Natural killer cell treated with Interleukin-12 subunit alpha and Interleukin-12 subunit beta and Interleukin-15 and Interleukin-18, amount 100 ng/mL, for 72 hours (primary cell): ENCODE data around the gene SYNPR. TPM values are rescaled to one million over a fixed set of nuclear protein-coding genes. Genes with fewer than 3 reads are reported as not detected.

Experiments
- ATAC-seq, 2 donors: fragments of 150-1000 bp; cut with Tn5 transposase in 1 of 2; sonication (Bioruptor Pico), chemical (Tn5 transposase) in 1 of 2; 2 replicates each; pipeline ENCODE4 v1.10.0; 2021
- DNase-seq: peaks from one replicate; pipeline ENCODE4 v3.0.0; 2022; ENCODE audit warnings: low spot score
- H3K27ac Mint-ChIP-seq, 2 donors: 1 replicate in 1 of 2; 2 replicates in 1 of 2; pipeline ENCODE4 v1.8.0; 2022; ENCODE audit warnings: mixed read lengths in 2 of 2, mild to moderate bottlenecking in 1 of 2, moderate library complexity in 1 of 2
- H3K27me3 Mint-ChIP-seq, 2 donors: 1 replicate in 1 of 2; 2 replicates in 1 of 2; pipeline ENCODE4 v1.8.0; 2022; ENCODE audit warnings: mixed read lengths in 2 of 2
- H3K36me3 Mint-ChIP-seq: one replicate; pipeline ENCODE4 v1.8.0; 2022; ENCODE audit warnings: mixed read lengths
- H3K4me1 Mint-ChIP-seq, 2 donors: 1 replicate in 1 of 2; 2 replicates in 1 of 2; pipeline ENCODE4 v1.8.0; 2022; ENCODE audit warnings: low read depth in 2 of 2, mixed read lengths in 2 of 2, mild to moderate bottlenecking in 1 of 2
- H3K4me3 Mint-ChIP-seq: one replicate; pipeline ENCODE4 v1.8.0; 2022; ENCODE audit warnings: mixed read lengths
- H3K9me3 Mint-ChIP-seq: 2 replicates; pipeline ENCODE4 v1.8.0; 2022; ENCODE audit warnings: mixed read lengths
- total RNA-seq, 2 donors: library from RNA; stranded (reverse); gene quantifications; one replicate each; pipeline ENCODE4 v1.2.3, GENCODE V29; 2022

Gene SYNPR
- total RNA-seq, 2 donors from 2014 or later = not detected

- DNase-seq (no peak), ATAC-seq (no peak)
- Mint-ChIP-seq H3K27me3 (peaks cover 0 to 10% of the 10 kb centered on the region in 2 donors), H3K27ac (no peak overlapping the region), H3K9me3 (peaks cover 1% of the 10 kb centered on the region), H3K4me1 (no peaks in the 10 kb centered on the region), H3K4me3 (no peak overlapping the region), H3K36me3 (no peaks in the 10 kb centered on the region)
These were observed 1.1 kb downstream of the SYNPR start for GRCh38 chr3:63279005-63279841.

- H3K27ac Mint-ChIP-seq = no peak overlapping the region
- no peak for DNase-seq
- no peak for ATAC-seq
- no peaks in the 10 kb centered on the region for H3K36me3 Mint-ChIP-seq
- H3K27me3 Mint-ChIP-seq = no peaks in the 10 kb centered on the region
- H3K4me1 Mint-ChIP-seq = no peaks in the 10 kb centered on the region
- H3K4me3 Mint-ChIP-seq = no peak overlapping the region
- peaks cover 6% of the 10 kb centered on the region for H3K9me3 Mint-ChIP-seq
These were observed 9.5 kb downstream of the SYNPR start for GRCh38 chr3:63287610-63288009.

- H3K27ac Mint-ChIP-seq = no peak overlapping the region
- no peak overlapping the region for H3K4me3 Mint-ChIP-seq
- H3K36me3 Mint-ChIP-seq = no peaks in the 10 kb centered on the region
- DNase-seq (no peak), ATAC-seq (no peak)
- no peaks in the 10 kb centered on the region for H3K4me1 Mint-ChIP-seq
- peaks cover 1% of the 10 kb centered on the region for H3K9me3 Mint-ChIP-seq
- H3K27me3 Mint-ChIP-seq = no peaks in the 10 kb centered on the region
These were observed 12.6 kb downstream of the SYNPR start for GRCh38 chr3:63290686-63291085.

GRCh38 chr3:63294332-63294731 is 16.2 kb downstream of the SYNPR start:
- Mint-ChIP-seq H3K36me3 (no peaks in the 10 kb centered on the region), H3K27ac (no peak overlapping the region), H3K27me3 (no peaks in the 10 kb centered on the region), H3K4me1 (no peaks in the 10 kb centered on the region), H3K4me3 (no peak overlapping the region), H3K9me3 (no peaks in the 10 kb centered on the region)
- ATAC-seq (no peak), DNase-seq (no peak)

- Mint-ChIP-seq H3K27ac (no peak overlapping the region), H3K4me3 (no peak overlapping the region), H3K36me3 (no peaks in the 10 kb centered on the region), H3K27me3 (no peaks in the 10 kb centered on the region), H3K9me3 (no peaks in the 10 kb centered on the region), H3K4me1 (no peaks in the 10 kb centered on the region)
- DNase-seq (no peak), ATAC-seq (no peak)
These were observed 17.2 kb downstream of the SYNPR start for GRCh38 chr3:63295356-63295755.

- no peaks in the 10 kb centered on the region for H3K9me3 Mint-ChIP-seq
- H3K4me1 Mint-ChIP-seq = no peaks in the 10 kb centered on the region
- no peaks in the 10 kb centered on the region for H3K36me3 Mint-ChIP-seq
- no peaks in the 10 kb centered on the region for H3K27me3 Mint-ChIP-seq
- H3K27ac Mint-ChIP-seq = no peak overlapping the region
- DNase-seq (no peak), ATAC-seq (no peak)
- H3K4me3 Mint-ChIP-seq = no peak overlapping the region
These were observed 17.7 kb downstream of the SYNPR start for GRCh38 chr3:63295806-63296205.

GRCh38 chr3:63296249-63296648 is 18.1 kb downstream of the SYNPR start:
- Mint-ChIP-seq H3K36me3 (no peaks in the 10 kb centered on the region), H3K27me3 (no peaks in the 10 kb centered on the region), H3K27ac (no peak overlapping the region), H3K4me3 (no peak overlapping the region), H3K4me1 (no peaks in the 10 kb centered on the region), H3K9me3 (no peaks in the 10 kb centered on the region)
- DNase-seq (no peak), ATAC-seq (no peak)

GRCh38 chr3:63303238-63303637 is 25.1 kb downstream of the SYNPR start:
- Mint-ChIP-seq H3K4me1 (no peaks in the 10 kb centered on the region), H3K27ac (no peak overlapping the region), H3K9me3 (peaks cover 7% of the 10 kb centered on the region), H3K27me3 (no peaks in the 10 kb centered on the region), H3K36me3 (no peaks in the 10 kb centered on the region), H3K4me3 (no peak overlapping the region)
- DNase-seq = no peak
- ATAC-seq = no peak

GRCh38 chr3:63304421-63304820 is 26.3 kb downstream of the SYNPR start:
- H3K4me3 Mint-ChIP-seq = no peak overlapping the region

GRCh38 chr3:63308072-63308471 is 30.0 kb downstream of the SYNPR start:
- Mint-ChIP-seq H3K9me3 (peaks cover 15% of the 10 kb centered on the region), H3K4me3 (no peak overlapping the region), H3K27ac (no peak overlapping the region), H3K27me3 (no peaks in the 10 kb centered on the region), H3K36me3 (no peaks in the 10 kb centered on the region), H3K4me1 (no peaks in the 10 kb centered on the region)
- ATAC-seq = no peak
- DNase-seq = no peak

More at GRCh38 chr3:63304421-63304820, 26.3 kb downstream of the SYNPR start:
- no peaks in the 10 kb centered on the region for H3K36me3 Mint-ChIP-seq
- H3K9me3 Mint-ChIP-seq = peaks cover 7% of the 10 kb centered on the region
- no peaks in the 10 kb centered on the region for H3K27me3 Mint-ChIP-seq
- ATAC-seq = no peak
- H3K27ac Mint-ChIP-seq = no peak overlapping the region
- no peaks in the 10 kb centered on the region for H3K4me1 Mint-ChIP-seq
- DNase-seq = no peak

- DNase-seq = no peak
- no peak for ATAC-seq
- Mint-ChIP-seq H3K4me3 (no peak overlapping the region), H3K27me3 (no peaks in the 10 kb centered on the region), H3K27ac (no peak overlapping the region), H3K9me3 (peaks cover 21% of the 10 kb centered on the region), H3K36me3 (no peaks in the 10 kb centered on the region), H3K4me1 (no peaks in the 10 kb centered on the region)
These were observed 31.7 kb downstream of the SYNPR start for GRCh38 chr3:63309768-63310167.

- peaks cover 4% of the 10 kb centered on the region for H3K9me3 Mint-ChIP-seq
- H3K27ac Mint-ChIP-seq = no peak overlapping the region
- H3K36me3 Mint-ChIP-seq = no peaks in the 10 kb centered on the region
- ATAC-seq (no peak), DNase-seq (no peak)
- no peaks in the 10 kb centered on the region for H3K27me3 Mint-ChIP-seq
- H3K4me1 Mint-ChIP-seq = no peaks in the 10 kb centered on the region
- H3K4me3 Mint-ChIP-seq = no peak overlapping the region
These were observed 45.7 kb downstream of the SYNPR start for GRCh38 chr3:63323766-63324165.

GRCh38 chr3:63324621-63325020 is 46.5 kb downstream of the SYNPR start:
- H3K27ac Mint-ChIP-seq = no peak overlapping the region
- ATAC-seq (no peak), DNase-seq (no peak)
- H3K36me3 Mint-ChIP-seq = no peaks in the 10 kb centered on the region
- peaks cover 4% of the 10 kb centered on the region for H3K9me3 Mint-ChIP-seq
- H3K4me3 Mint-ChIP-seq = no peak overlapping the region
- H3K4me1 Mint-ChIP-seq = no peaks in the 10 kb centered on the region
- H3K27me3 Mint-ChIP-seq = no peaks in the 10 kb centered on the region

GRCh38 chr3:63325386-63325785 is 47.3 kb downstream of the SYNPR start:
- no peak overlapping the region for H3K27ac Mint-ChIP-seq
- H3K9me3 Mint-ChIP-seq = peaks cover 4% of the 10 kb centered on the region
- no peaks in the 10 kb centered on the region for H3K4me1 Mint-ChIP-seq
- ATAC-seq (no peak), DNase-seq (no peak)
- H3K4me3 Mint-ChIP-seq = no peak overlapping the region
- H3K36me3 Mint-ChIP-seq = no peaks in the 10 kb centered on the region
- H3K27me3 Mint-ChIP-seq = no peaks in the 10 kb centered on the region

GRCh38 chr3:63328365-63328764 is 50.3 kb downstream of the SYNPR start:
- Mint-ChIP-seq H3K9me3 (peaks cover 4% of the 10 kb centered on the region), H3K4me1 (no peaks in the 10 kb centered on the region), H3K27ac (no peak overlapping the region), H3K27me3 (no peaks in the 10 kb centered on the region), H3K36me3 (no peaks in the 10 kb centered on the region), H3K4me3 (no peak overlapping the region)
- no peak for ATAC-seq
- no peak for DNase-seq
